Esophagus squamous epithelium (tissue), 4 donors: ENCODE data around the gene PJA1.

Source experiments
- CTCF ChIP-seq, 6 experiments: fragments of 450-650 bp in 4 of 6; fragments of 200-600 bp in 2 of 6; sonication (generic) in 2 of 6; IDR thresholded peaks; one replicate each; pipeline ENCODE4 v1.5.1; 2016 to 2019; ENCODE audit warnings: antibody characterized with exemption in 6 of 6, mild to moderate bottlenecking in 4 of 6, moderate library complexity in 4 of 6
- POLR2A ChIP-seq, 4 donors: fragments of 450-650 bp; IDR thresholded peaks; one replicate each; pipeline ENCODE4 v1.6.1; 2017; ENCODE audit warnings: antibody characterized with exemption in 4 of 4, mild to moderate bottlenecking in 4 of 4, moderate library complexity in 3 of 4

- TF ChIP-seq CTCF (IDR thresholded peaks at IDR 0.05) (peak in 4 of 6 experiments; percentile 28 to 44 (median 36)), POLR2A (IDR thresholded peaks at IDR 0.05) (no peak)
These were observed 6.9 kb downstream of the PJA1 start for GRCh38 chrX:69158166-69158980.
